K562 (cell line): ENCODE data around the gene CMTM1. TPM values are rescaled to one million over a fixed set of nuclear protein-coding genes. Genes with fewer than 3 reads are reported as not detected.

Source experiments
- ATAC-seq: fragments of 200-7000 bp; cut with Tn5 transposase; 3 replicates; pipeline ENCODE4 v1.9.1; 2020; ENCODE audit warnings: moderate library complexity
- BruUV-seq: library from RNA; stranded (reverse); fragments of 400-500 nt; replicated peaks from 2 replicates; lab custom pipeline; 2021; lab: Mats Ljungman, UMichigan
- CTCF ChIA-PET: fragments of 300-600 bp; formaldehyde crosslinking; extraction: SDS; loops from one replicate; lab custom pipeline; 2021; ENCODE audit warnings: low intra/inter-chr PET ratio; lab: Yijun Ruan, JAX
- POLR2A ChIA-PET: fragments of 300-600, 350-650 bp; sonication (Branson Sonifier 250); formaldehyde crosslinking; extraction: SDS; loops from one replicate; lab custom pipeline; 2021; ENCODE audit warnings: antibody characterized with exemption, inconsistent platforms; lab: Yijun Ruan, JAX
- DNase-seq, 4 experiments: peaks; one replicate each; pipeline versions ENCODE4 v3.0.0 to v3.0.0-alpha.2; 2011 to 2018; ENCODE audit warnings: low spot score in 3 of 4, mixed read lengths in 3 of 4; ENCODE audit errors: extremely low read depth in 1 of 4
- FAIRE-seq: peaks from 2 replicates; lab custom pipeline; 2011; peaks lifted over from hg19 to GRCh38; lab: Jason Lieb, UNC
- H2AFZ ChIP-seq: 2 replicates; pipeline ENCODE4 v1.6.0; 2011; ENCODE audit warnings: low read depth, low read length, control low read depth, inconsistent platforms
- H3K27ac ChIP-seq: fragments of 200-600 bp; 3 replicates; pipeline ENCODE4 v1.8.0; 2011; ENCODE audit warnings: low read depth, mild to moderate bottlenecking, control low read depth, inconsistent platforms, low read length, moderate library complexity, mixed read lengths; ENCODE audit errors: extremely low read depth
- H3K27me3 ChIP-seq, 2 experiments: fragments of 300-600 bp in 1 of 2; 2 replicates in 1 of 2; 3 replicates in 1 of 2; pipeline versions ENCODE4 v1.6.0 to v1.8.0; 2011; ENCODE audit warnings: inconsistent platforms in 2 of 2, low read length in 2 of 2, mild to moderate bottlenecking in 1 of 2, mixed read lengths in 1 of 2, moderate library complexity in 1 of 2; ENCODE audit not compliant: control insufficient read depth in 2 of 2, insufficient read depth in 2 of 2
- H3K36me3 ChIP-seq: fragments of 300-600 bp; 3 replicates; pipeline ENCODE4 v1.8.0; 2011; ENCODE audit warnings: mild to moderate bottlenecking, low read length, inconsistent platforms; ENCODE audit not compliant: control insufficient read depth, insufficient read depth
- H3K4me1 ChIP-seq, 2 experiments: fragments of 200-600 bp in 1 of 2; replicated peaks in 1 of 2; 2 replicates in 1 of 2; 3 replicates in 1 of 2; pipeline versions ENCODE4 v1.5.1 to v1.8.0; 2011; ENCODE audit warnings: inconsistent platforms in 2 of 2, low read length in 2 of 2, mild to moderate bottlenecking in 1 of 2, mixed read lengths in 1 of 2, moderate library complexity in 1 of 2; ENCODE audit not compliant: control insufficient read depth in 2 of 2, insufficient read depth in 2 of 2
- H3K4me2 ChIP-seq: 2 replicates; pipeline ENCODE4 v1.6.1; 2011; ENCODE audit warnings: low read length, control low read depth, inconsistent platforms, mixed read lengths; ENCODE audit not compliant: insufficient read depth
- H3K4me3 ChIP-seq: fragments of 200-600 bp; sonication (generic), shearing (Covaris generic); 2 replicates; pipeline ENCODE4 v1.5.1; 2016; ENCODE audit warnings: control low read depth, inconsistent platforms
- H3K79me2 ChIP-seq: fragments of 200-600 bp; 3 replicates; pipeline ENCODE4 v1.8.0; 2011; ENCODE audit warnings: low read length, inconsistent platforms; ENCODE audit not compliant: control insufficient read depth, insufficient read depth
- H3K9ac ChIP-seq, 2 experiments: 2 replicates each; pipeline versions ENCODE4 v1.6.0 to v1.6.1; 2011; ENCODE audit warnings: low read depth in 2 of 2, low read length in 2 of 2, control low read depth in 1 of 2, inconsistent platforms in 1 of 2, mild to moderate bottlenecking in 1 of 2, mixed read lengths in 1 of 2; ENCODE audit not compliant: insufficient read depth in 1 of 2
- H3K9me1 ChIP-seq: one replicate; pipeline ENCODE4 v1.6.0; 2011; ENCODE audit warnings: inconsistent platforms, mild to moderate bottlenecking, low read length, moderate library complexity; ENCODE audit not compliant: control insufficient read depth, insufficient read depth
- H3K9me3 ChIP-seq: replicated peaks from 2 replicates; pipeline ENCODE4 v1.5.1; 2011; ENCODE audit warnings: low read depth, low read length, inconsistent platforms; ENCODE audit not compliant: control insufficient read depth, insufficient read depth
- H4K20me1 ChIP-seq: replicated peaks from 2 replicates; pipeline ENCODE4 v1.6.1; 2011; ENCODE audit warnings: low read length, inconsistent platforms, mixed read lengths; ENCODE audit not compliant: control insufficient read depth, insufficient read depth
- DACH1 ChIP-seq: fragments of 450-650 bp; IDR thresholded peaks from 2 replicates; pipeline ENCODE4 v1.6.1; 2018; ENCODE audit not compliant: partially characterized antibody
- ESRRA ChIP-seq: fragments of 450-650 bp; IDR thresholded peaks from 2 replicates; pipeline ENCODE4 v1.6.1; 2014; ENCODE audit warnings: low read depth, mild to moderate bottlenecking, moderate library complexity, borderline replicate concordance
- HDAC2 ChIP-seq: fragments of 450-650 bp; IDR thresholded peaks from 2 replicates; pipeline ENCODE4 v1.6.1; 2016; ENCODE audit warnings: mild to moderate bottlenecking
- HNRNPH1 ChIP-seq: fragments of 200-400 bp; formaldehyde crosslinking; optimal IDR thresholded peaks from 2 replicates; pipeline ENCODE3; 2017; ENCODE audit warnings: low read depth, mild to moderate bottlenecking, low read length, moderate library complexity
- KLF16 ChIP-seq: IDR thresholded peaks from 2 replicates; pipeline ENCODE4 v1.6.1; 2016; ENCODE audit warnings: antibody characterized with exemption
- MECOM ChIP-seq: fragments of 250-450 bp; sonication (Bioruptor Pico); IDR thresholded peaks from 2 replicates; pipeline ENCODE4 v1.8.0; 2022; ENCODE audit warnings: inconsistent platforms
- RAD51 ChIP-seq: fragments of 450-650 bp; IDR thresholded peaks from 2 replicates; pipeline ENCODE4 v1.7.1; 2016; ENCODE audit warnings: low read depth, mild to moderate bottlenecking, borderline replicate concordance
- ZNF282 ChIP-seq: sonication (generic); formaldehyde crosslinking; IDR thresholded peaks from 2 replicates; pipeline ENCODE4 v1.8.1; 2023; ENCODE audit warnings: missing genetic modification reagents
- WGBS: fragments of 100-300 bp; shearing (Covaris generic); methylation state at CpG from one replicate; pipeline ENCODE4 v1.1.6; 2016; ENCODE audit warnings: low coverage, mixed read lengths; ENCODE audit not compliant: insufficient coverage; ENCODE audit errors: missing lambda C conversion rate; 5-methylcytosine and 5-hydroxymethylcytosine counted together
- in situ Hi-C: fragments of 300-500 bp; cut with MboI; formaldehyde crosslinking; loops from 4 replicates; pipeline ENCODE4 v1.15.0; 2018; ENCODE audit warnings: inconsistent platforms, mixed read lengths
- intact Hi-C: fragments of 100-400 bp; cut with micrococcal nuclease; formaldehyde crosslinking; loops from 2 replicates; pipeline ENCODE4 v1.14.2; 2022
- polyA plus RNA-seq, 8 experiments: library from polyadenylated mRNA; depleted of rRNA in 4 of 8; stranded (reverse) in 5 of 8; unstranded in 3 of 8; fragments of >200 nt; fragmentation: Nextera tagmentation in 2 of 8; fragmentation: Illumina TruSeq in 1 of 8; extraction: Ambion mirVana in 2 of 8; extraction: Trizol in 1 of 8; gene quantifications; 2 replicates each; pipeline versions ENCODE4 v1.2.1 to v1.2.3, GENCODE V29; 2011 to 2014; ENCODE audit warnings: inconsistent platforms in 1 of 8, missing spikeins in 1 of 8
- total RNA-seq, 7 experiments: library from RNA; depleted of rRNA in 6 of 7; stranded (reverse); fragments of >200 nt in 6 of 7; fragmentation: Illumina TruSeq in 2 of 7; extraction: Trizol in 2 of 7; gene quantifications; 2 replicates each; pipeline versions ENCODE4 v1.2.1 to v1.2.3, GENCODE V29; 2011 to 2021; ENCODE audit warnings: low replicate concordance in 1 of 7
- TF ChIP-seq, protein P1 (sequence below): fragments of 450-650 bp; IDR thresholded peaks from 2 replicates; pipeline ENCODE4 v1.6.1; 2016; ENCODE audit warnings: mild to moderate bottlenecking, moderate library complexity

Gene CMTM1
- total and polyA plus RNA-seq, 9 of the 15 experiments (the other 6 are each of a cell fraction or from before 2014, with no cell fraction given): 0.25 to 2.6 (median 1.1) TPM; not detected in 2

DNA sequence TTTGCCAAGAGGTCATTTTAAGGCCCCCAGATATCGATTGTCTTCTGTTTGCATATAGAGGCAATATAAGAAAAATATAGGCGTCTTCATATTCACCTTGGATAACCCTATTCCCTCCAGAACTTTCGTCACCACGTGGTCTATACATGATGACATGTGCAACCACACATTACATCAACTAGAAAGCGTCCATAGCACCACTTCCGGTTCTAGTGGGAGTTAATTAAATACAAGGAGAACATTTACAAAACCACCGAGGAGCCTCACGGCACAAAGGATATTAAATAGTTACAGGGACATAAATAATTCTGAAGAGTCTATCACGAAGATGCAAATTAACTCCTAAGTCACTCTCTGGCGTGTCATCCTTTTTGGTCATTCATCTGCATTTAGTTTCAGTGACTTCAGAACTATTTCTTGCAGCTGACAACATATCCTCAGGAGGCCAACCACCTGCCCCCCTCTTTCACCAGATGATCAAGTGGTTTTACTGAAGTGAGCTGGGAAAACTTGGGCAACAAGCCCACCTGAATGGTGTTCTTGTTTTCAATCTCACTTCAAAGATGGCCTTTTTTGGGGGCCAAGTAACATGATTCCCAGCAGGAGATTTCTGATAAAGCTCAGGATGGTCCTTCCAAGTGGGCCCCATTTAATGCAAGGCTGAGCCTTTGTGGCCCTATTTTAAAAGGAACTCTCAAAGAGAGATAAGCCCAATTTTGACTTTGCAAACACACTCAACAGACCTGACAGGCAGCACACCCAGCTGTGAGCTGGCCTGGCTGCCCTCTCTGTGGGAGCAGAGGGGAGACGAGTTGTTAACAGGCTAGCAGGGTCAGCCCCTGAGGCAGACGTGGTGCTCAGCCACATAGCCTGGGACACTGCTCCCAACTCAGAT is 53.5 kb downstream of the CMTM1 start:
- H3K9me3 ChIP-seq: no peaks in the 10 kb centered on the region
- peak overlapping the region; percentile 78 for H3K27ac ChIP-seq
- H3K27me3 ChIP-seq: no peaks in the 10 kb centered on the region
- FAIRE-seq (peak; percentile 85), DNase-seq (peak in 2 of 4 experiments; percentile 48 to 75), ATAC-seq (peak; percentile 63)
- BruUV-seq: no TSS peak
- intact Hi-C loops: loop anchor here (5.0 kb wide), 1 partner anchor 78 kb away; the partner anchor contains the start of gene CMTM4
- no peaks in the 10 kb centered on the region for H3K79me2 ChIP-seq
- H2AFZ ChIP-seq: peak overlapping the region; percentile 36; the same call in 1 of the 2 replicates
- no peak overlapping the region for H3K4me3 ChIP-seq
- H4K20me1 ChIP-seq: no peaks in the 10 kb centered on the region
- peak overlapping the region; percentile 43; the same call in 1 of the 2 replicates for H3K4me2 ChIP-seq
- peak overlapping the region; percentile 35 to 87; a peak in 3 of 4 replicates for H3K9ac ChIP-seq
- ChIA-PET CTCF (no interaction called here), POLR2A (interaction anchor here (0.5 to 3.6 kb wide), 10 partner anchors 8 to 363 kb away, joined by 3 to 31 read pairs (median 4); no protein-coding TSS in a partner anchor)
- H3K36me3 ChIP-seq: peaks cover 41% of the 10 kb centered on the region
- 28% methylated on average over 12 of the region's 12 CpGs for whole genome bisulfite sequencing
- H3K9me1 ChIP-seq: no peaks in the 10 kb centered on the region
- H3K4me1 ChIP-seq: peaks cover 40 to 64% of the 10 kb centered on the region in 2 experiments
- in situ Hi-C loops: no loop called here
- TF ChIP-seq, protein P1, sequence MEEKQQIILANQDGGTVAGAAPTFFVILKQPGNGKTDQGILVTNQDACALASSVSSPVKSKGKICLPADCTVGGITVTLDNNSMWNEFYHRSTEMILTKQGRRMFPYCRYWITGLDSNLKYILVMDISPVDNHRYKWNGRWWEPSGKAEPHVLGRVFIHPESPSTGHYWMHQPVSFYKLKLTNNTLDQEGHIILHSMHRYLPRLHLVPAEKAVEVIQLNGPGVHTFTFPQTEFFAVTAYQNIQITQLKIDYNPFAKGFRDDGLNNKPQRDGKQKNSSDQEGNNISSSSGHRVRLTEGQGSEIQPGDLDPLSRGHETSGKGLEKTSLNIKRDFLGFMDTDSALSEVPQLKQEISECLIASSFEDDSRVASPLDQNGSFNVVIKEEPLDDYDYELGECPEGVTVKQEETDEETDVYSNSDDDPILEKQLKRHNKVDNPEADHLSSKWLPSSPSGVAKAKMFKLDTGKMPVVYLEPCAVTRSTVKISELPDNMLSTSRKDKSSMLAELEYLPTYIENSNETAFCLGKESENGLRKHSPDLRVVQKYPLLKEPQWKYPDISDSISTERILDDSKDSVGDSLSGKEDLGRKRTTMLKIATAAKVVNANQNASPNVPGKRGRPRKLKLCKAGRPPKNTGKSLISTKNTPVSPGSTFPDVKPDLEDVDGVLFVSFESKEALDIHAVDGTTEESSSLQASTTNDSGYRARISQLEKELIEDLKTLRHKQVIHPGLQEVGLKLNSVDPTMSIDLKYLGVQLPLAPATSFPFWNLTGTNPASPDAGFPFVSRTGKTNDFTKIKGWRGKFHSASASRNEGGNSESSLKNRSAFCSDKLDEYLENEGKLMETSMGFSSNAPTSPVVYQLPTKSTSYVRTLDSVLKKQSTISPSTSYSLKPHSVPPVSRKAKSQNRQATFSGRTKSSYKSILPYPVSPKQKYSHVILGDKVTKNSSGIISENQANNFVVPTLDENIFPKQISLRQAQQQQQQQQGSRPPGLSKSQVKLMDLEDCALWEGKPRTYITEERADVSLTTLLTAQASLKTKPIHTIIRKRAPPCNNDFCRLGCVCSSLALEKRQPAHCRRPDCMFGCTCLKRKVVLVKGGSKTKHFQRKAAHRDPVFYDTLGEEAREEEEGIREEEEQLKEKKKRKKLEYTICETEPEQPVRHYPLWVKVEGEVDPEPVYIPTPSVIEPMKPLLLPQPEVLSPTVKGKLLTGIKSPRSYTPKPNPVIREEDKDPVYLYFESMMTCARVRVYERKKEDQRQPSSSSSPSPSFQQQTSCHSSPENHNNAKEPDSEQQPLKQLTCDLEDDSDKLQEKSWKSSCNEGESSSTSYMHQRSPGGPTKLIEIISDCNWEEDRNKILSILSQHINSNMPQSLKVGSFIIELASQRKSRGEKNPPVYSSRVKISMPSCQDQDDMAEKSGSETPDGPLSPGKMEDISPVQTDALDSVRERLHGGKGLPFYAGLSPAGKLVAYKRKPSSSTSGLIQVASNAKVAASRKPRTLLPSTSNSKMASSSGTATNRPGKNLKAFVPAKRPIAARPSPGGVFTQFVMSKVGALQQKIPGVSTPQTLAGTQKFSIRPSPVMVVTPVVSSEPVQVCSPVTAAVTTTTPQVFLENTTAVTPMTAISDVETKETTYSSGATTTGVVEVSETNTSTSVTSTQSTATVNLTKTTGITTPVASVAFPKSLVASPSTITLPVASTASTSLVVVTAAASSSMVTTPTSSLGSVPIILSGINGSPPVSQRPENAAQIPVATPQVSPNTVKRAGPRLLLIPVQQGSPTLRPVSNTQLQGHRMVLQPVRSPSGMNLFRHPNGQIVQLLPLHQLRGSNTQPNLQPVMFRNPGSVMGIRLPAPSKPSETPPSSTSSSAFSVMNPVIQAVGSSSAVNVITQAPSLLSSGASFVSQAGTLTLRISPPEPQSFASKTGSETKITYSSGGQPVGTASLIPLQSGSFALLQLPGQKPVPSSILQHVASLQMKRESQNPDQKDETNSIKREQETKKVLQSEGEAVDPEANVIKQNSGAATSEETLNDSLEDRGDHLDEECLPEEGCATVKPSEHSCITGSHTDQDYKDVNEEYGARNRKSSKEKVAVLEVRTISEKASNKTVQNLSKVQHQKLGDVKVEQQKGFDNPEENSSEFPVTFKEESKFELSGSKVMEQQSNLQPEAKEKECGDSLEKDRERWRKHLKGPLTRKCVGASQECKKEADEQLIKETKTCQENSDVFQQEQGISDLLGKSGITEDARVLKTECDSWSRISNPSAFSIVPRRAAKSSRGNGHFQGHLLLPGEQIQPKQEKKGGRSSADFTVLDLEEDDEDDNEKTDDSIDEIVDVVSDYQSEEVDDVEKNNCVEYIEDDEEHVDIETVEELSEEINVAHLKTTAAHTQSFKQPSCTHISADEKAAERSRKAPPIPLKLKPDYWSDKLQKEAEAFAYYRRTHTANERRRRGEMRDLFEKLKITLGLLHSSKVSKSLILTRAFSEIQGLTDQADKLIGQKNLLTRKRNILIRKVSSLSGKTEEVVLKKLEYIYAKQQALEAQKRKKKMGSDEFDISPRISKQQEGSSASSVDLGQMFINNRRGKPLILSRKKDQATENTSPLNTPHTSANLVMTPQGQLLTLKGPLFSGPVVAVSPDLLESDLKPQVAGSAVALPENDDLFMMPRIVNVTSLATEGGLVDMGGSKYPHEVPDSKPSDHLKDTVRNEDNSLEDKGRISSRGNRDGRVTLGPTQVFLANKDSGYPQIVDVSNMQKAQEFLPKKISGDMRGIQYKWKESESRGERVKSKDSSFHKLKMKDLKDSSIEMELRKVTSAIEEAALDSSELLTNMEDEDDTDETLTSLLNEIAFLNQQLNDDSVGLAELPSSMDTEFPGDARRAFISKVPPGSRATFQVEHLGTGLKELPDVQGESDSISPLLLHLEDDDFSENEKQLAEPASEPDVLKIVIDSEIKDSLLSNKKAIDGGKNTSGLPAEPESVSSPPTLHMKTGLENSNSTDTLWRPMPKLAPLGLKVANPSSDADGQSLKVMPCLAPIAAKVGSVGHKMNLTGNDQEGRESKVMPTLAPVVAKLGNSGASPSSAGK: peak; percentile 94
- TF ChIP-seq KLF16 (no peak), ZNF282 (no peak), HNRNPH1 (no peak), RAD51 (0 out of 2 replicates have a peak, but pooled peaks have one; percentile 21), MECOM (CRISPR knock-in tag) (no peak), HDAC2 (no peak), DACH1 (peak; percentile 10), ESRRA (no peak)
